ENCODE measurements around the gene GTF2E1.

The GTF2E1 gene

GRCh38 chr3:120828796-120829195 is 86.3 kb downstream of the GTF2E1 start:
- TF ChIP-seq USF1 (IDR thresholded peaks at IDR 0.05): no peak
- no peak for TF ChIP-seq FOXM1 (IDR thresholded peaks at IDR 0.05; ENCODE audit: borderline replicate concordance, low read depth)
- TF ChIP-seq MAX (IDR thresholded peaks at IDR 0.05): no peak
- no peak for TF ChIP-seq CEBPB (IDR thresholded peaks at IDR 0.05)
- no peak for TF ChIP-seq EP300 (IDR thresholded peaks at IDR 0.05; ENCODE audit: borderline replicate concordance)
- no peak for TF ChIP-seq TEAD4 (IDR thresholded peaks at IDR 0.05)
- no peak for TF ChIP-seq YY1 (IDR thresholded peaks at IDR 0.05; ENCODE audit: low read depth)
- TF ChIP-seq NFIC (IDR thresholded peaks at IDR 0.05): no peak
- TF ChIP-seq RAD21 (IDR thresholded peaks at IDR 0.05; ENCODE audit: low read depth): no peak
- no peak for TF ChIP-seq CREB1 (IDR thresholded peaks at IDR 0.05; ENCODE audit: low read depth)
- TF ChIP-seq TAF1 (IDR thresholded peaks at IDR 0.05; ENCODE audit: low read depth): no peak
- TF ChIP-seq EGR1 (IDR thresholded peaks at IDR 0.05): no peak
- no peak for TF ChIP-seq ZBTB7A (IDR thresholded peaks at IDR 0.05; ENCODE audit: low read depth)
- TF ChIP-seq REST (IDR thresholded peaks at IDR 0.05; ENCODE audit: low read depth): no peak
- no peak for TF ChIP-seq TCF12 (IDR thresholded peaks at IDR 0.05; ENCODE audit: low read depth)

GRCh38 chr3:120831066-120831465 is 88.5 kb downstream of the GTF2E1 start:
- TF ChIP-seq EP300 (IDR thresholded peaks at IDR 0.05; ENCODE audit: borderline replicate concordance): no peak
- no peak for TF ChIP-seq EGR1 (IDR thresholded peaks at IDR 0.05)
- no peak for TF ChIP-seq REST (IDR thresholded peaks at IDR 0.05; ENCODE audit: low read depth)
- no peak for TF ChIP-seq TAF1 (IDR thresholded peaks at IDR 0.05; ENCODE audit: low read depth)
- no peak for TF ChIP-seq TCF12 (IDR thresholded peaks at IDR 0.05; ENCODE audit: low read depth)
